Endothelial cell of umbilical vein (primary cell): Measurements from ENCODE around the gene DCAF7. TPM values are rescaled to one million over a fixed set of nuclear protein-coding genes. Genes with fewer than 3 reads are reported as not detected.
A peak's percentile ranks its signal among the peaks of the same experiment; 100 is the strongest.

Experiments used
- BruUV-seq: library from RNA; stranded (reverse); fragments of 400-500 nt; replicated peaks from 2 replicates; lab custom pipeline; 2021; lab: Mats Ljungman, UMichigan
- CTCF ChIA-PET: fragments of 300-600, 350-600 bp; sonication (Branson Sonifier 250); formaldehyde crosslinking; loops from one replicate; lab custom pipeline; 2021; ENCODE audit warnings: antibody characterized with exemption, inconsistent platforms; lab: Charles Lee
- POLR2A ChIA-PET: fragments of 300-600, 350-600 bp; sonication (Branson Sonifier 250); formaldehyde crosslinking; loops from one replicate; lab custom pipeline; 2021; ENCODE audit warnings: antibody characterized with exemption, inconsistent platforms; lab: Charles Lee
- DNase-seq: peaks from one replicate; pipeline ENCODE4 v3.0.0-alpha.2; 2011; ENCODE audit warnings: low read depth, low spot score
- FAIRE-seq: peaks from 2 replicates; lab custom pipeline; 2011; peaks lifted over from hg19 to GRCh38; lab: Jason Lieb, UNC
- H2AFZ ChIP-seq: 2 replicates; pipeline ENCODE4 v1.6.0; 2012; ENCODE audit warnings: low read depth, low read length, control low read depth, inconsistent platforms
- H3K27ac ChIP-seq: 2 replicates; pipeline ENCODE4 v1.5.1; 2011; ENCODE audit warnings: low read depth, mild to moderate bottlenecking, control low read depth, low read length, moderate library complexity; ENCODE audit not compliant: insufficient read depth
- H3K27me3 ChIP-seq, 2 experiments: 2 replicates each; pipeline versions ENCODE4 v1.6.0 to v1.6.1; 2011; ENCODE audit warnings: low read length in 2 of 2, mixed read lengths in 1 of 2; ENCODE audit not compliant: control insufficient read depth in 2 of 2, insufficient read depth in 2 of 2
- H3K36me3 ChIP-seq, 2 experiments: 2 replicates in 1 of 2; 3 replicates in 1 of 2; pipeline ENCODE4 v1.5.1; 2011; ENCODE audit warnings: low read length in 2 of 2, mild to moderate bottlenecking in 1 of 2, moderate library complexity in 1 of 2; ENCODE audit not compliant: control insufficient read depth in 2 of 2, insufficient read depth in 2 of 2; ENCODE audit errors: extremely low read depth in 1 of 2
- H3K4me1 ChIP-seq: 3 replicates; pipeline ENCODE4 v1.5.1; 2011; ENCODE audit warnings: mild to moderate bottlenecking, low read length; ENCODE audit not compliant: control insufficient read depth, insufficient read depth; ENCODE audit errors: extremely low read depth
- H3K4me2 ChIP-seq: 2 replicates; pipeline ENCODE4 v1.6.1; 2011; ENCODE audit warnings: low read length, control low read depth, mixed read lengths; ENCODE audit not compliant: insufficient read depth
- H3K4me3 ChIP-seq, 3 experiments: fragments of 200-600 bp in 1 of 3; sonication (generic), shearing (Covaris generic) in 1 of 3; replicated peaks in 1 of 3; 2 replicates each; pipeline ENCODE4 v1.5.1; 2011 to 2016; ENCODE audit warnings: control low read depth in 3 of 3, low read length in 3 of 3, mild to moderate bottlenecking in 2 of 3, inconsistent platforms in 1 of 3, low read depth in 1 of 3, moderate library complexity in 1 of 3; ENCODE audit not compliant: insufficient read depth in 1 of 3
- H3K79me2 ChIP-seq: 2 replicates; pipeline ENCODE4 v1.6.0; 2012; ENCODE audit warnings: low read length, inconsistent platforms; ENCODE audit not compliant: control insufficient read depth, insufficient read depth
- H3K9ac ChIP-seq: replicated peaks from 2 replicates; pipeline ENCODE3; 2011; ENCODE audit warnings: low read length, control low read depth; ENCODE audit not compliant: insufficient read depth; ENCODE audit errors: extremely low read depth
- H3K9me1 ChIP-seq: replicated peaks from 3 replicates; pipeline ENCODE4 v1.6.0; 2011; ENCODE audit warnings: mild to moderate bottlenecking, low read length; ENCODE audit not compliant: control insufficient read depth, insufficient read depth; ENCODE audit errors: extremely low read depth
- H3K9me3 ChIP-seq: replicated peaks from 2 replicates; pipeline ENCODE4 v1.5.1; 2012; ENCODE audit warnings: low read length, inconsistent platforms; ENCODE audit not compliant: control insufficient read depth, insufficient read depth
- H4K20me1 ChIP-seq: replicated peaks from 2 replicates; pipeline ENCODE3; 2011; ENCODE audit warnings: mild to moderate bottlenecking, low read length; ENCODE audit not compliant: control insufficient read depth, insufficient read depth; ENCODE audit errors: extremely low read depth
- EZH2 ChIP-seq: IDR thresholded peaks from 2 replicates; pipeline ENCODE4 v1.6.1; 2012; ENCODE audit warnings: borderline replicate concordance, low read depth, mild to moderate bottlenecking, moderate library complexity, low read length, inconsistent platforms; ENCODE audit not compliant: severe bottlenecking
- FOS ChIP-seq: IDR thresholded peaks from 2 replicates; pipeline ENCODE4 v1.6.1; 2011; ENCODE audit warnings: mild to moderate bottlenecking, low read length, moderate library complexity, borderline replicate concordance; ENCODE audit not compliant: insufficient read depth
- GATA2 ChIP-seq: IDR thresholded peaks from 2 replicates; pipeline ENCODE4 v1.7.0; 2011; ENCODE audit warnings: low read depth, mild to moderate bottlenecking, moderate library complexity, mixed read lengths, low read length; ENCODE audit not compliant: insufficient read length, insufficient read depth
- JUN ChIP-seq: IDR thresholded peaks from 2 replicates; pipeline ENCODE4 v1.6.1; 2011; ENCODE audit warnings: borderline replicate concordance, low read depth; ENCODE audit not compliant: insufficient read length, insufficient read depth
- MYC ChIP-seq: IDR thresholded peaks from one replicate; pipeline ENCODE4 v1.6.1; 2011; ENCODE audit warnings: mild to moderate bottlenecking, low read depth, low read length
- POLR2A ChIP-seq: IDR thresholded peaks from 2 replicates; pipeline ENCODE4 v1.6.1; 2012; ENCODE audit warnings: low read depth, mild to moderate bottlenecking, control low read depth, low read length
- POLR2AphosphoS5 ChIP-seq: IDR thresholded peaks from 2 replicates; pipeline ENCODE4 v1.6.1; 2012; ENCODE audit warnings: low read depth, mild to moderate bottlenecking, control low read depth, low read length, moderate library complexity; ENCODE audit not compliant: insufficient read depth
- dilution Hi-C: fragments of 300-500 bp; cut with MboI; formaldehyde crosslinking; loops from one replicate; pipeline ENCODE4 v1.15.0; 2019; ENCODE audit warnings: low sequenced_read_pairs; ENCODE audit not compliant: extremely low pct_ligation_motif_present
- intact Hi-C: fragments of 100-400 bp; cut with micrococcal nuclease; formaldehyde crosslinking; loops from one replicate; pipeline ENCODE4 v1.10.0; 2022
- polyA plus RNA-seq, 4 experiments: library from polyadenylated mRNA; depleted of rRNA in 3 of 4; stranded (reverse) in 3 of 4; unstranded in 1 of 4; fragments of >200 nt; gene quantifications; 2 replicates each; pipeline versions ENCODE4 v1.2.1 to v1.2.3, GENCODE V29; 2011 to 2012; ENCODE audit warnings: missing spikeins in 1 of 4
- total RNA-seq: library from RNA; stranded (reverse); gene quantifications from 2 replicates; pipeline ENCODE4 v1.2.3, GENCODE V29; 2021
- TF ChIP-seq, protein P1 (sequence below), 2 donors: IDR thresholded peaks; 1 replicate in 1 of 2; 2 replicates in 1 of 2; pipeline ENCODE4 v1.5.1; 2011; ENCODE audit warnings: low read length in 2 of 2, mild to moderate bottlenecking in 2 of 2, moderate library complexity in 2 of 2, control low read depth in 1 of 2, inconsistent platforms in 1 of 2, low read depth in 1 of 2; ENCODE audit not compliant: insufficient read depth in 1 of 2; ENCODE audit errors: extremely low read depth in 1 of 2
- TF ChIP-seq, protein P2 (sequence below): IDR thresholded peaks from 2 replicates; pipeline ENCODE4 v1.6.1; 2011; ENCODE audit not compliant: insufficient read depth, insufficient read length

DCAF7 gene
- total and polyA plus RNA-seq, 2 donors (not counting 3 experiments of a cell fraction or from before 2014, with no cell fraction given), result 82.8 to 100 TPM

DNA sequence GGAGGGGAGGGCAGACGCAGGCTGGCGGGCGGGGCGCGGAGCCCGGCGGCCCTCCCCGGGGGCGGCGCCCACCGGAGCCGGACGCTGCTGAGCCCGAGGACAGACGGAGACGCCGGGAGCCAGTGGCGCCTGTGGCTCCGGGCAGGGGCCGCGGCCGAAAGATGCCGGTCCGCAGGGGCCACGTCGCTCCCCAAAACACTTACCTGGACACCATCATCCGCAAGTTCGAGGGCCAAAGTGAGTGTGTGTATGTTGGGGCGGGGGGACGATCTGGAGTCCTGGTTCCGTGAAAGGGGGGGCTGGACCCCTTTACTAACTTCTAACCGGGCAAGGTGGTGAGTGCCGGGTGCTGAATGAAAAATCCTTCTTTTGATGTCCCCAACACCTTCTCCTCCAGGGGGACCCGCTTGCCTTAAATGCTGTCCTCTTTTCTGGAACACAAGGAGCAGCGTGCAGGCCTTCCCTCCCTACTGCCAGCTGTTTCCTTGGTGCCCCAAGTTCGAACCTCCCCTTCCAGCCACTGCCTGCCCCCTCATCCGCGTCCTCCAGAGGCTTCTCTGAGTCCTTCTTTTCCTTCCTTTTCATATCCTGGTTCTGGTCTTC is 26.9 kb upstream of the DCAF7 start, which contains the start of gene KCNH6:
TSS of gene KCNH6 (plus strand) at position 106 of the 603 bp plus-strand sequence. CDS start at position 162, 56 bp downstream.
- ChIA-PET POLR2A (no interaction called here), CTCF (interaction anchor here (0.7 to 1.6 kb wide), 4 partner anchors 17 to 98 kb away, joined by 3 to 4 read pairs (median 4); no protein-coding TSS in a partner anchor)
- H3K27ac ChIP-seq, result no peak within 1 kb of the TSS
- H3K9me3 ChIP-seq, result no peaks in the 10 kb centered on the region
- no peak within 1 kb of the TSS for H3K9ac ChIP-seq
- no peaks in the 10 kb centered on the region for H4K20me1 ChIP-seq
- H2AFZ ChIP-seq, result no peak within 1 kb of the TSS
- H3K79me2 ChIP-seq, result no peaks in the 10 kb centered on the region
- H3K27me3 ChIP-seq, result peaks cover 3 to 10% of the 10 kb centered on the region in 2 experiments
- TF ChIP-seq, protein P1, sequence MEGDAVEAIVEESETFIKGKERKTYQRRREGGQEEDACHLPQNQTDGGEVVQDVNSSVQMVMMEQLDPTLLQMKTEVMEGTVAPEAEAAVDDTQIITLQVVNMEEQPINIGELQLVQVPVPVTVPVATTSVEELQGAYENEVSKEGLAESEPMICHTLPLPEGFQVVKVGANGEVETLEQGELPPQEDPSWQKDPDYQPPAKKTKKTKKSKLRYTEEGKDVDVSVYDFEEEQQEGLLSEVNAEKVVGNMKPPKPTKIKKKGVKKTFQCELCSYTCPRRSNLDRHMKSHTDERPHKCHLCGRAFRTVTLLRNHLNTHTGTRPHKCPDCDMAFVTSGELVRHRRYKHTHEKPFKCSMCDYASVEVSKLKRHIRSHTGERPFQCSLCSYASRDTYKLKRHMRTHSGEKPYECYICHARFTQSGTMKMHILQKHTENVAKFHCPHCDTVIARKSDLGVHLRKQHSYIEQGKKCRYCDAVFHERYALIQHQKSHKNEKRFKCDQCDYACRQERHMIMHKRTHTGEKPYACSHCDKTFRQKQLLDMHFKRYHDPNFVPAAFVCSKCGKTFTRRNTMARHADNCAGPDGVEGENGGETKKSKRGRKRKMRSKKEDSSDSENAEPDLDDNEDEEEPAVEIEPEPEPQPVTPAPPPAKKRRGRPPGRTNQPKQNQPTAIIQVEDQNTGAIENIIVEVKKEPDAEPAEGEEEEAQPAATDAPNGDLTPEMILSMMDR (IDR thresholded peaks at IDR 0.05; ENCODE audit: extremely low read depth in 1 of 2, insufficient read depth in 1 of 2, low read depth in 1 of 2, low read length in 2 of 2), result no peak
- TF ChIP-seq, protein P2, sequence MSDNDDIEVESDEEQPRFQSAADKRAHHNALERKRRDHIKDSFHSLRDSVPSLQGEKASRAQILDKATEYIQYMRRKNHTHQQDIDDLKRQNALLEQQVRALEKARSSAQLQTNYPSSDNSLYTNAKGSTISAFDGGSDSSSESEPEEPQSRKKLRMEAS, result no peak
- TF ChIP-seq POLR2A, result no peak
- no peak for TF ChIP-seq JUN
- no peak for TF ChIP-seq FOS
- no peak for TF ChIP-seq GATA2
- TF ChIP-seq EZH2, result no peak
- no peak for TF ChIP-seq POLR2AphosphoS5
- no peak for TF ChIP-seq MYC
- intact Hi-C loops, result loop anchor here (1.0 kb wide), 1 partner anchor 262 kb away; no protein-coding TSS in a partner anchor
- dilution Hi-C loops, result no loop called here
- DNase-seq, result no peak
- H3K4me2 ChIP-seq, result peak within 1 kb of the TSS; percentile 60
- H3K9me1 ChIP-seq, result no peaks in the 10 kb centered on the region
- peak within 1 kb of the TSS in 1 of 3 experiments; percentile 17 for H3K4me3 ChIP-seq
- FAIRE-seq, result peak; percentile 67
- no peaks in the 10 kb centered on the region for H3K36me3 ChIP-seq
- H3K4me1 ChIP-seq, result peaks cover 4% of the 10 kb centered on the region
- BruUV-seq, result no TSS peak
